Prostate gland (tissue), 2 donors: ENCODE data around the gene GABPA.

Source experiments
- POLR2A ChIP-seq: fragments of 450-650 bp; IDR thresholded peaks from one replicate; pipeline ENCODE4 v1.6.1; 2016; ENCODE audit warnings: antibody characterized with exemption, mild to moderate bottlenecking
- POLR2AphosphoS5 ChIP-seq: sonication (generic); formaldehyde crosslinking; IDR thresholded peaks from one replicate; pipeline ENCODE4 v1.6.1; 2017; ENCODE audit warnings: antibody characterized with exemption
- TF ChIP-seq, protein P1 (sequence below), 4 experiments: fragments of 200-600 bp in 2 of 4; fragments of 450-650 bp in 2 of 4; sonication (generic) in 2 of 4; IDR thresholded peaks; 1 replicate in 3 of 4; 2 replicates in 1 of 4; pipeline ENCODE4 v1.5.1; 2016 to 2019; ENCODE audit warnings: antibody characterized with exemption in 4 of 4, mild to moderate bottlenecking in 2 of 4, moderate library complexity in 2 of 4

DNA sequence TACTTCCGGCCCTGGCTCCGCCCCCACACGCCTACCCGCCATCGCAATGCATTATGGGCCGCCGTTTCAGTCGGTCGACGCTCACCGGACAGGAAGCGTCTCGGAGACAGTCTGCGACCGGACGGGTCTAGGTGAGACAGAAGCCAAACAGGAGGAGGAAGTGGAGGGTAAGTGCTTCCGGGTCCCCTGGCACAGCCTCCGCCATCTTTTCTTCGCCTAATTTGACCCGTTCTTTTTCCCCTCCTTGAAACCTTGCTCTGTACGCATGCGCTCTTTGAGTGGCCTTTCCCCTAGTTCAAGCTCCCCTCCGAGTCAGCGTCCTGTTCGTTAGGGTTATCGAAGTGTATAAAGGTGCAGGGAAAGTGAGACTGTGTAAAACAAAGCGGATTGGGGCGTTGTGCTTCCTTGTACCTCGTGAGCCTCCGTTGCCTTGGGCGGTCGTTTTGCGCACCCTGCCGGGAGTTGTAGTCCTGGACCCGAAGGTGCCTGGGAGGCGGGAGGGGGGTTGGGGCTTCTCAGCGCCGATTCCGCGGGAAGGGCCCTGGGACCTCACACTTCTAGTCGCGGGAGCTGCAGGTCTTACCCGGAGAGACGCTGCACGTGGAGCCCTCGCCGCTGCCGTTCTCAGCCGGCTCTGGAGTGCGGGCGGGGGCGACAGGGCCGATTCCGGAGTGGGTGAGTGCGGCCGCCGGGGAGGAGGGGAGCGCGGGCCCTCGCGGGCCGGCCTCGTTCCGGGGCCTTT is at the start of gene GABPA, which contains the start of gene ATP5PF:
- TF ChIP-seq POLR2A, result no peak
- TF ChIP-seq, protein P1, sequence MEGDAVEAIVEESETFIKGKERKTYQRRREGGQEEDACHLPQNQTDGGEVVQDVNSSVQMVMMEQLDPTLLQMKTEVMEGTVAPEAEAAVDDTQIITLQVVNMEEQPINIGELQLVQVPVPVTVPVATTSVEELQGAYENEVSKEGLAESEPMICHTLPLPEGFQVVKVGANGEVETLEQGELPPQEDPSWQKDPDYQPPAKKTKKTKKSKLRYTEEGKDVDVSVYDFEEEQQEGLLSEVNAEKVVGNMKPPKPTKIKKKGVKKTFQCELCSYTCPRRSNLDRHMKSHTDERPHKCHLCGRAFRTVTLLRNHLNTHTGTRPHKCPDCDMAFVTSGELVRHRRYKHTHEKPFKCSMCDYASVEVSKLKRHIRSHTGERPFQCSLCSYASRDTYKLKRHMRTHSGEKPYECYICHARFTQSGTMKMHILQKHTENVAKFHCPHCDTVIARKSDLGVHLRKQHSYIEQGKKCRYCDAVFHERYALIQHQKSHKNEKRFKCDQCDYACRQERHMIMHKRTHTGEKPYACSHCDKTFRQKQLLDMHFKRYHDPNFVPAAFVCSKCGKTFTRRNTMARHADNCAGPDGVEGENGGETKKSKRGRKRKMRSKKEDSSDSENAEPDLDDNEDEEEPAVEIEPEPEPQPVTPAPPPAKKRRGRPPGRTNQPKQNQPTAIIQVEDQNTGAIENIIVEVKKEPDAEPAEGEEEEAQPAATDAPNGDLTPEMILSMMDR (IDR thresholded peaks at IDR 0.05), result peak in 1 of 4 experiments; percentile 1
- TF ChIP-seq POLR2AphosphoS5, result peak; percentile 97
